HG03103 (cell line): ENCODE data around the gene TRIM13.
"Not testable (repeated sequence)": the region's sequence is repeated elsewhere in the genome, so short reads cannot be mapped to it uniquely, and the experiment has no call there.

Experiments used
- ATAC-seq: cut with Tn5 transposase; IDR thresholded peaks from one replicate; pipeline ENCODE4 v1.9.1; 2021; ENCODE audit warnings: low read depth; ENCODE audit not compliant: unreplicated experiment

The TRIM13 gene, protein sequence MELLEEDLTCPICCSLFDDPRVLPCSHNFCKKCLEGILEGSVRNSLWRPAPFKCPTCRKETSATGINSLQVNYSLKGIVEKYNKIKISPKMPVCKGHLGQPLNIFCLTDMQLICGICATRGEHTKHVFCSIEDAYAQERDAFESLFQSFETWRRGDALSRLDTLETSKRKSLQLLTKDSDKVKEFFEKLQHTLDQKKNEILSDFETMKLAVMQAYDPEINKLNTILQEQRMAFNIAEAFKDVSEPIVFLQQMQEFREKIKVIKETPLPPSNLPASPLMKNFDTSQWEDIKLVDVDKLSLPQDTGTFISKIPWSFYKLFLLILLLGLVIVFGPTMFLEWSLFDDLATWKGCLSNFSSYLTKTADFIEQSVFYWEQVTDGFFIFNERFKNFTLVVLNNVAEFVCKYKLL

DNA sequence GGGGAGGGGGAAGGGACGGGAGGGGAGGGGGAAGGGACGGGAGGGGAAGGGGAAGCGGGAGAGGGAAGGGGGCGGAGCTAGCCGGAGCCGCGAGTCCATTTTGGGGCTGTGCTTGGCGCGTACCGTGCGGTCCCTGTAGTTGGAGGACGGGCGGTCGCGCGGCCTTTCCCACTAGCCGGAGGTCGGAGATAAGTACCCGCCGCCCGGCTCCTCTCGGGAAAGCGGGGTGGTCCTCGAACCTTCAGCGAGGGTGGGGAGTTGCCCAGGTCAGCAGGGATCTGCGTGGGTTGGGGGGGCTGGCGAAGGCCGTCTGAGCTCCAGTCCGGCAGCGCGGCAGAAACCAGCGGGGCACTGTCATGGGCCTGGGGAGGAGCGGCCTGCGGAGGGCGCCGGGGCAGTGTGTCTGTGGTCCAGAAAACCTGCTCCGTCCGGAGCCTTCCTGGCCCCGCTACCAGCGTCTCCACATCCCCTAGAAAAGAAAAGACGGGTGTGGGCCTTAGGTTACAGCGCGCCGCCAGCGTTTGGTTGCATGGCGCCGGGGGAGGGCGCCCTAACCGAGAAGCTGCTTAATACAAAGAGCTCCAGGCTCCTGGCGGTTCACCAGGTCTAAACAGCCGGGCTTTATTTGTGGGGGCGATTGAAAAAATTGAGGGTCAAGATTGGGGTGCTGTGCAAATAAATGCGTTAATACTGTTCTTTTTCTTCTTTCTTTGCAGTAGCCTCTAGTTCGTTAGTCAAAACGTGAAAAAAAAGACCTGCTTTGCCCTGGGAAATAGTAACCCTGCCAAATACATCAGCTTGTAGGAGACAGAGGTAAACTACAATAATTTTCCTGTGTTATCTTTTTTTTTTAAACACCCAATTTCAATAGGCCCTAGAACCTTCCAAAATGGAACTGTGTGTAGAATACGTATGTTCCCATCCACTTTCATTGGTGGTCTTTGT lies at the start of gene TRIM13:
TSS of gene TRIM13 (plus strand) at position 92 of the 945 bp plus-strand sequence. CDS start 14,899 bp downstream, outside the sequence.
- peak; percentile 59 for ATAC-seq

DNA sequence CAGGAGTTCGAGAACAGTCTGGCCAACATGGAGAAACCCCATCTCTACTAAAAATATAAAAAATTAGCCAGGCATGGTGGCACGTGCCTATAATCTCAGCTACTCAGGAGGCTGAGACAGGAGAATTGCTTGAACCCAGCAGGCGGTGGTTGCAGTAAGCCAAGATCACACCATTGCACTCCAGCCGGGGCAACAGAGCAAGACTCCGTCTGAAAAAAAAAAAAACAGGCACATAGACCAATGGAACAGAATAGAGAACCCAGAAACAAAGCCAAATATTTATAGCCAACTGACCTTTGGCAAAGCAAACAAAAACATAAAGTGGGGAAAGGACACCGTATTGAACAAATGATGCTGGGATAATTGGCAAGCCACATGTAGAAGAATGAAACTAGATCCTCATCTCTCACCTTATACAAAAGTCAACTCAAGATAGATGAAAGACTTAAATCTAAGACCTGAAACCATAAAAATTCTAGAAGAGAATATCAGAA lies 48.0 kb upstream of the TRIM13 start:
- not testable (repeated sequence) for ATAC-seq

DNA sequence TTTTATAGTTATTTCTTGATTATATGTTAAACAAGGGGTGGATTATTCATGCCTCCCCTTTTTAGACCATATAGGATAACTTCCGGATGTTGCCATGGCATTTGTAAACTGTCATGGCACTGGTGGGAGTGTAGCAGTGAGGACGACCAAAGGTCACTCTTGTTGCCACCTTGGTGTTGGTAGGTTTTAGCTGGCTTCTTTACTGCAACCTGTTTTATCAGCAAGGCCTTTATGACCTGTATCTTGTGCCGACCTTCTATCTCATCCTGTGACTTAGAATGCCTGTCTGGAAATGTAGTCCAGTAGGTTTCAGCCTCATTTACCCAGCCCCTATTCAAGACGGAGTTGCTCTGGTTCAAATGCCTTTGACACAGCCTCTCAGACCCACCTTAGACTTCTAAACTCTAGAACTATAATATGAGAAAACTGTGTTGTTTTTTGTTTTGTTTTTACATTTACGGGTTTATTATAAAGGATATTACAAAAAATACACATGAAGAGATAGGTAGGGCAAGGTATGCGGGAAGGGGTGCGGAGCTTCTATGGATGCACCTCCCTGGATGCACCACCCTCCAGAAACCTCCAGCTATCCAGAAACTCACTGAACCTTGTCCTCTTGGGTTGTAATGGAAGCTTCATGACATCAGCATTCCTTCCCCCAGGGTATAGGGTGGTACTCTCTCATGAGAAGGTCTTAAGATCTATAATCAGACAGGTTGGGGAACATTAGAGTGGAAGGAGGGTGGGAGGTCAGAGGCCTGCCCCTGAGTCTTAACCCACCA lies 44.9 kb upstream of the TRIM13 start:
- ATAC-seq: no peak

DNA sequence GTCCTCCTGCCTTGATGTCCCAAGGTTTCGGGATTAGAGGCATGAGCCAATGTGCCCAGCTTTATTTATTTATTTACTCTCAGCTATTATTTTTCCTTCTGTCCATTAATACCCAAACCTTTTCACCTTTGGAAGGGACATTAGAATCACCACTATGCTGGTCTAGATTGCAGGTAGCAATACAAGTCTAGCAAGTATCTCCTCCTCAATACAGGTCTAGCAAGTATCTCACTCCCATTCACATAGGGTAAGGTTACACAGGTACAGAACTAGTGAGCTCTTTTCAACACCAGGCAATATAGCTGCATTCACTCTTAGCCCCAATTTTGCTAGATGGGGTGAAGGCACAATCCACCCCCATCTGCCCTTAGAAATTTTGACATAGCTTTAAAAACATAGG lies 43.3 kb upstream of the TRIM13 start:
- ATAC-seq: no peak

DNA sequence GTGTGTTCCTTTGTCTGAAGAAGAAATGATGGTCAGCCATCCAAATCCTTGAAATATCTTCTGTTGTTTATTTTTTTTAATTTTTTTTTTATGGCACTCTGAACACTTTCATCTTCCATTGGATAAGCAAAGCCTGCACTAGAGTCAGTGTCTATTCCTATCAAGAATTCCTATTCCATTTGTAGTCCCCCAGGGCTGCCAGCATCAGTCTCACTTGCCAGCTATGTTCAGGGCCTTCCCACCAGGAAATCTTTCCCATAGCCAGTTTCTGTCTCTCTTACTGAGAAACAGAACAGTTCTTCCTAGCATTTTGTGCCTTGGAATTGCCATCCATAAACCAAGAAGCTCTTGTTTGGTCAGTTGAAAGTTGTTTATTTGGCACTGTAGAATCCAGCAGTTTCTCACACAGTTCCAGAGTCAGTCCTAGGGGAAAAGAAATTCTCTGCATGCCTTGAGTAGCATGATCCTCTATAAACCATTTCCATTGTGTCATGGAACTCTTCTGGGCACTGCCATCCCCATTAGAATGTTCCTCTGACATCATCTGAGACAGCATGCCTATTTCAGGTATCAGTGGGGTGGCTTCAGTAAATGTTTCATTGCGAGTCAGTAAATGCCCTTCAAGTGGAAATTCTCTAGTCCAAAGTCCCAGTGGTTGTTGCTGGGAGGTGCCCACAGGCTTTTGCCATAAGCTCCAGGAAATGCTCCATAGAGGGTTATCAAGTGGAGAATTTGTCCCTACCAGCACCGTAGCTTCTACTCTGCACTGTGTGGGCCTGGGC lies 42.0 kb upstream of the TRIM13 start:
- ATAC-seq: no peak

DNA sequence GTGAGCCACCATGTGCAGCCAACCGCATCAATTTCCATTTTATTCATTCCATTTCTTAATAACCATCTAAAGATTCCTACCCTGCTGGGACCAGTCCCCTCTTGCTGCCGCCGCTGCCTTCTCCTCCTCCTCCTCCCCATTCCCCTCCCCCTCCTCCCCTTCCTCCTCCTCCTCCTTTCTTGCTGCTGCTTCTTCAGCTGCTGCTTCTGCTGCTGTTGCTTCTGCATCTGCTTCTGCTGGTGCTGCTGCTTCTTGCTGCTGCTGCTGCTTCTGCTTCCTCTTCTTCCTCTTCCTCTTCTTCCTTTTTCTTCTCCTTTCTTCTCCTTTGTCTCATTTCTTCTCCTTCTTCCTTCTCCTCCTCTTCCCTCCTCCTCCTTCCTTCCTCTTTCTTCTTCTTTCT lies 40.7 kb upstream of the TRIM13 start:
- no peak for ATAC-seq

DNA sequence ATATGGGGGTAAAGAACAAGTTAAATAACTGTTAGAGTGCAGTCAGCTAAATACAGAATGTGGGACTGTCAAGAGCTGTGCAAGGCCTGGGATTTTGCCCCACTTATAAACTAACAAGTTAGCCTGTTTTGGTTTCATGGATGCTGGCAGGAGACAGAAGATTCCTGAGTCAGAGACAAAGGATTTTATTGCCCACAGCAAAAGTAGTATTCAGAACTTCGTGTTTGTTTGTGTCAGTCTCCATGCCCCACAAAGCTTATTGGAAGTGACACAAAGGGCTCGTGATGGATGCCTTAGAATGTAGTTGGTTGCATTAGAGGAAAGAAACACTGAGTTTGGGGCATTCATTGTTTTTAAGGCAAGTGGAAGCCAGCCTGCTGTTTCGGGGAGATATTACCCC lies 38.5 kb upstream of the TRIM13 start:
- no peak for ATAC-seq

DNA sequence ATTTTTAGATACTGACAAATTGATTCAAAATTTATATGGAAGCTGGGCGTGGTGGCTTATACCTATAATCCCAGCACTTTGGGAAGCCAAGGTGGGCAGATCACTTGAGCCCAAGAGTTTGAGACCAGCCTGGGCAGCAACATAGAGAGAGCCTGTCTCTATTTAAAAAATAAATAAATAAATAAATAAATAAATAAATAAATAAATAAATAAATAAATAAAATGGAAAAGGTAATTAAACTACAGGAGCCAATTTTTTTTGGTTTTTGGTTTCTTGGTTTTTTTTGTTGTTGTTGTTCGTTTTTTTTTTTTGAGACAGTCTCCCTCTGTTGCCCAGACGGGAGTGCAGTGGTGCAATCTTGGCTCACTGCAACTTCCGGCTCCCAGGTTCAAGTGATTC lies 29.4 kb upstream of the TRIM13 start:
- ATAC-seq: no peak

DNA sequence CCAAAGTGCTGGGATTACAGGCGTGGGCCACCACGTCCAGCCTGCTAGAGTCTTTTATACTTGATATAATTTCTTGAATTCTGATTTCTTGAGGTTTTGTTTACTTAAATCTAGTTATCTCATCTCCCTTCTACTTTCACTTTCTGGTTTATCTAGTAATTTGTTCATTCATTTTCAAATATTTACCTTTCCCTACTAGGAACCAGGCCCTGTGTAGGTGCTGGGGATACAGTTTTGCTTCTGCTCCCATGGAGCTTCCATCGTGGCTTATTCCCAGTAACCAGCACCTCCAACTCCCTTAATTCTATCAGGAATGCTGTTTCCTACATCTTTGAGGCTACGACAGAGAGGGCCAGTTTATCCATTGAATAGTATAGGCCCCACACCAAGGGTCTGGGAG lies 24.1 kb upstream of the TRIM13 start:
- ATAC-seq: no peak

DNA sequence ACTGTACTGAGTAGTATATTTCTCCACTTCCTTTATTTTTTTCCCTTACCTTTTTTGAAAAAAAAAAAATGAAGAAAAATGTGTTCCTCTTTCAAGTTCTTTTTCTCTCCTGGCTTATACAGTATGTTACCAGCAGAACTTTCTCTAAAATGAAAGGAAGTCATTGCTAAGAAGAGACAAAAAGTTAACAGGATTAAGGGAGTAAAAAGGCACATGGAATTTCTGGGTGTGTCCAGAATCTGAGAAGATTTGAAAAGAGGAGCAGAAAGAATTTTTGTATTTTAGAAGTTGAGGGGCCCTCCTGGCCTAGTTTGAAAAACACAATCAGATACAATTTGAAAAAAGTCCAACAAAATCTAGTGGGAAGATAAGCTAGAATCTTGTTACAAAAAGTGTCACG lies 21.0 kb upstream of the TRIM13 start:
- ATAC-seq: no peak

DNA sequence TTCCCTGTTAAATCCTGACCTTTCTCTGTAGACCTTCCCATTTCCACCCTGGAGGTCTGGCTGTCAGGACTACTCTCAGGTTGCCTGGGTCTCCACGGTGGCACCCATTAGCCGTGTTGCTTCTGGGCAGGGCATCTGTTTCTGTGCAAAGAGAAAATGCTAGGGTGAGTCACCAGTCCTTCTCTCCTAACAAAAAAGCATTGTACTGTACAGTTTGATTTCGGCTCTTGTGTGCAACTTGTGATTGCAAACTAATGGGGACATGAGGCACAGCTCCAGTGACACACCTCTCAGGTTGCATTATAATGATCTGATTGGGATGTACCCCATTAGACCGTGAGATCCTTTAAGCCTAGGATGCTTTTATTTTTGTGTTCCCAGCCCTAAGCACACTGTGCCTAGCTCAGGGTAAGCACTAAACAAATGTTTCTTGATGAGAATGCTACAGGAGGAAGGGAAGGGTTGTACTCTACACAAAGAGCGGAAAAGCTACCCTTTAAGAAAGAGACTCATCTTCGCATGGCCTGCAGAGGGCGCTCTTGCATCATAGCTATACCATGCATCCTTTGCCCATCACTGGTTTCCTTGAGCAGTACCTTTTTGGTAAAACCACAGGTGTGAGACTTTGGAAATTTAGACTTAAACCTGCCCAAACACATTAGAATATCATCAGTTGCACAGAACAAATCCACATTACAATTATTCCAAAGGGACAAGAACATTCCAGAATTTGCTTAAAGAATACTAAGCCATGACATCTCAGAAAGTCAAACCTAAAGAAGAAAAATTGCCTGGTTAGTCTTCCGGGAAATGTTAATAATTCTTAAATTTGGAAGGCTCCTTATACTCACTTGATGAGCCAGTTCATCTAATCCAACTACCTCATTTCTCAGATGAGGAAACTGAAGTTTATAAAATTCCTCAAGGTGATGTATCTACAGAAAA lies 20.3 kb upstream of the TRIM13 start:
- ATAC-seq: peak; percentile 60

DNA sequence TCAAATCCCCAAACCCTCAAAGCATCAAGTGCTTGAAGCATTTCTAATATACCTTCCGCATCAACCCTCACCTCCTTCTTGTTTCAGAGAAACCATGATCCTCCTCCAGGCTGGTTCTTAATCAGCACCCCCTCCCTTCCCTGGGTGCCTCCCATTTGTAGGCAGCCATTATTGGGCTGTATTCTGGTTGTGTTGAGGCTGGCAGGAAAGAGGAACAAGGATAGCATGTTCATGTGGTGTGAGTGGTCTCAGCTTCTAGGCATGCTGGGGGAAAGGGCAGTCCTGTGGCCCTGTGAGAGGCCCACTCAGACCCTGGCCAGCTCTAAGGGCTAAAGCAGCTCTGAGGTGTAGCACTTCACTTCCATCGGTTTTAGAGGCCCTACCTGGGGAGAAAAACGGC lies 18.9 kb upstream of the TRIM13 start:
- no peak for ATAC-seq

DNA sequence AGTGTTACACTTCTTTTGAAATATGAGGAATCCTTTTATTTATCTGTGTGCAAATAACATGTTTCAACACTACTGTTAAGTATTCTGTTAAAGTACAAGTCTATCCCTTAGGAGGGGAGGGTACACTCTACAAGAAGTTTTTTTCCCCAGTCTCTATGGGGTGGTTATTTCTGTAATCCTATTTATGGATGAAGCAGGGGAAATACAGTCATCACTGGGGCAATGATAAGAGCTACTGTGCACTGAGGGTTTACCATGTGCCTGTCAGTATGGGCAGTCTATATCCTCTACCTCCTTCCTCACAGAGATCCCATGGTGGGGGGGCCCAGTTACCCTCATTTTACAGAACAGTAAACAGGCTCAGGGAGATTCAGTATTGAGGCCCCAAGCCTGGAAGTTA lies 16.6 kb upstream of the TRIM13 start:
- ATAC-seq: no peak

DNA sequence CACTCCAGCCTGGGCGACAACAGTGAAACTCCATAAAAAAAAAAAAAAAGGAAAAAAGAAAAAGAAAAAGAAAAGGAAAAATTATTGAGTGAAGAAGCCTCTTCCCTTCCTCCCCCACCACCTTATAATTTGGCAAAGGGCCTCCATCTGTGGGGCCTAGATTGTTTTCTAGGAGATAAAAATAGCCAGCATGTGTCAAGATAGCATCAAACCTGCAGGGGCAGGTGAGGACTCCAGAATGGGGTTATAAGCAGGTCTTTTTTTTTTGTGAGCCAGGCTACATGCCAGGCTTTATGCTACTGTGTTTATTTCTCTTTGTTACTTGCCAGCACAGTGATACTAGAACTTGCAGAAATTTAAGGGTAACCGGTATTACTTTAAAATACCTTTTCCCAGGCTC lies 11.7 kb upstream of the TRIM13 start:
- no peak for ATAC-seq

DNA sequence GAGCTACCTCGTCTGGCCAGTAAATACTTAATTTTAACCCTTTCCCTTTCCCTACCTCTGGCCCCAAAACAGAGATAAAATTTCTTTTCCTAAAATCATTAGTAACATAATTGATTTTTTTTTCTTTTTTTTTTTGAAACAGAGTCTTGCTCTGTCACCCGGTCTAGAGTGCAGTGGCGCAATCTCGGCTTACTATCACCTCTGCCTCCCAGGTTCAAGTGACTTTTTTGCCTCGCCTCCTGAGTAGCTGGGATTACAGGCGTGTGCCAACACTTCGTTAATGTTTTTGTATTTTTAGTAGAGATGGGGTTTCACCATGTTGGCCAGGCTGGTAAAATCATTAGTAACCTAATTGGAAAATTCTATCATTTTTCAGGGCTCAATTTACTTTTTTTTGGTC lies 10.4 kb upstream of the TRIM13 start:
- no peak for ATAC-seq

DNA sequence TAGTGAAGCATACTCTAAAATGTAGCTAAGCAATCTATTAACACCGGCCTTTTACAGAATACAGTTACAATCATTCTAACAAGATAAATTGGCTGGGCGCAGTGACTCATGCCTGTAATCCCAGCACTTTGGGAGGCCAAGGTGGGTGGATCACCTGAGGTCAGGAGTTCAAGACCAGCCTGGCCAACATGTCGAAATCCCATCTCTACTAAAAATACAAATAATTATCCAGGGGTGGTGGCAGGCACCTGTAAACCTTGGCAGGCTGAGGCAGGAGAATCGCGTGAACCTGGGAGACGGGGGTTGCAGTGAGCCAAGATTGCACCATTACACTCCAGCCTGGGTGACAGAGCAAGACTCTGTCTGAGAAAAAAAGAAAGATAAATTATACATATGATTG lies 6.2 kb upstream of the TRIM13 start:
- ATAC-seq: not testable (repeated sequence)

DNA sequence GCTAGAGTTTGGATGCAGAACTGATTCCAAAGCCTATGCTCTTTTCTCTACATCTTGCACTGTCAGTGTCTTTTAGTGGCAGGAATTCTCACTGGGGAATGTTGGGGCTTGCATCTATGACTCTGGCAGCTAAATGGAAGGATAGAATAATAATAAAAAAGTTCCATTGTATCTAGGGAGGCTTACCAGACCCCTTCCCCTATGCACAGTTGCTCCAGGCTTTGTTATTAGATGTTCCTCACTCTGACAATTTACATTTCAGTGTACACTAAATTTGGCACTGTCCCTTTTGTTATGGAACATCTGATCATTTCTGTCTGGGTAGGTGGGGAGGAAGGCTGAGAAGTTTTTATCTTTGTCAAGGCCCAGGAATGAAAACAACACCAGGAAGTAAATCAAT lies 3.7 kb upstream of the TRIM13 start:
- no peak for ATAC-seq

DNA sequence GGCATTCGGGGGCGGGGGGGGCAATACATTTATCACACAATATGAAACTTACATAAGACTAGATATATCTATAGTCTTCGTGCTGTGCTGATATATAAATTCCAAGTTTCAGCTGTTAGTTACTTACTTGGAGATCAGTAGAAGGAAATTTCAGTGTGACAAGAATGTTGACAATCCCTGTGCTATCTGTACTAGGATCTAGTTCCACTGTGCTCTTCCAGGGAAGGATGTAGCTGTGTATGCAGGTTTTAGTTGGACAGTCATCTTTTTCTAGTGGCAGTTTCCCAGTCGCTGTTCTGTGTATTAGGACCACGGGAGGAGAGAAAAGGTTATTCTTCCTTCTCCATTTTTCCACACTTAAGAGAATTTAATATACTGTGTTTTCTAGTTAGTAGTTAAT lies 3.2 kb upstream of the TRIM13 start:
- ATAC-seq: no peak

DNA sequence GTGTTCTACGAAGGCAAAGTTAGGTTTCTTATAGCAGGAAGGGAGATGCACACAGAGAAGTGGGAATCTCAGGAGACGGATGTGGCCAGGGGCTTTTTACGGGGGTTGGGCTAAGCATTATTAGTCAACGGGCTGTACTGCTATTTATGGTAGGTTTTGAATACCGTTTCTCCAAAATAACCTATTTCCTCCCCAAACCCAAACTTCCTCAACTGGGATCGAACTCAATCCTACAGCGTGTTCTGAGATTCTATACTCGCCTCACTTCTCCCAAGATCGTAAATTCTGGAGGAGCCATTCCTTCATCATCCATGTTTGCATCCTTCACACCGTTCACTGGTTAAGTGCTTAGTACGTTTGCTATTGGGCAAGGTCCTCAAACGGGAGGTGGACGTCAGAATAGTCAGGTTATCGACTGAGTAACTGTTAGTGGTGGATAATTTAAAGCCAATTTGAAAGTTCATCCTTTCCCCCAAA lies 1.2 kb upstream of the TRIM13 start:
- no peak for ATAC-seq
